SK-N-SH treated with all-trans-retinoic acid at 6 μM for 48 hours (cell line): Measurements from ENCODE around the gene NUP210.

Experiments used
- ZFP3 ChIP-seq: fragments of 250-450 bp; sonication (Bioruptor Pico); IDR thresholded peaks from 2 replicates; pipeline ENCODE4 v1.5.0; 2020; ENCODE audit warnings: mild to moderate bottlenecking, moderate library complexity
- ZNF565 ChIP-seq: fragments of 450-650 bp; formaldehyde crosslinking; conservative IDR thresholded peaks from 2 replicates; pipeline ENCODE4 v1.5.0; 2020; ENCODE audit warnings: low read depth, mild to moderate bottlenecking, moderate library complexity
- ZNF70 ChIP-seq: fragments of 450-650 bp; formaldehyde crosslinking; IDR thresholded peaks from 2 replicates; pipeline ENCODE4 v1.5.0; 2020; ENCODE audit warnings: mild to moderate bottlenecking, moderate library complexity
- ZNF8 ChIP-seq: fragments of 450-650 bp; formaldehyde crosslinking; IDR thresholded peaks from 2 replicates; pipeline ENCODE4 v1.5.0; 2020; ENCODE audit warnings: mild to moderate bottlenecking, moderate library complexity
- TF ChIP-seq, protein P1 (sequence below): fragments of 250-450 bp; sonication (Bioruptor Pico); IDR thresholded peaks from 2 replicates; pipeline ENCODE4 v1.5.1; 2020; ENCODE audit warnings: low read depth, mild to moderate bottlenecking, moderate library complexity

DNA sequence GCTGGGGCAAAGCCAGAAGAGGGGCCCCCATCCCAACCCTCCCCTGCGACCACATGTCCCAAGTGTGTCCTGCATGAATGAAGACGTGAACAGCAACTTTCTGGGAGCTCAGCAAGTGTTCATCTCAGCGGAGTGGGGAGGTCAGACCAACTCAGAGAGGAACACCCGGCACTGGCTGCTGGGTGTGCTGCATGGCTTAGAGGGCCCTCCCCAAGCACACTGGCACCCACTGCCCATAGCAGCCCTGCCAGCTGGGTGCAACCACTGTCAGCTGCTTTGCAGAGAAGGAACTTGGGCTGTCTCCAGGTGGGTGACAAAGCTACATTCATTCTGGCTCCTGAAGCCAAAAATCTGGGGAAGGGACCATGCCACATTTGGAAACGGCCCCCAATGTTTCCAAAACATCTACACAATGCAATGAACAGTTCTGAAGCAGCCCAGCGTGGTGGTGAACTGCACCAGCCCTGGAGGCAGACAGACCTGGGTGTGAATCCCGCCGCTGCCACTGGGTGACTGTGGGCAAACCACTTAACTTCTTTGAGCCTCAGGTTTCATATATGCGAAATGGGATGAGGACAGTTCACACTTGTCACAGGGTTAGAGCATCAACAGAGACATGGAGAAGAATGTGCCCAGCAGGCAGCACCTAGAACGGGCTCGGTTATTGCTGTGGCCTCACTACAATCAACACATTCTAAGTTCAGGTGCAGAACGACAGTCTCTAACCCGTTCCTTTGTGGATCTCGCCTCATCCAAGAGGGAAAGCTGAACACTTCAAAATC lies 145.4 kb downstream of the NUP210 start:
- no peak for TF ChIP-seq ZNF8 (CRISPR knock-in tag)
- TF ChIP-seq ZNF70 (CRISPR knock-in tag), result no peak
- no peak for TF ChIP-seq ZFP3
- TF ChIP-seq ZNF565 (CRISPR knock-in tag), result no peak
- TF ChIP-seq, protein P1, sequence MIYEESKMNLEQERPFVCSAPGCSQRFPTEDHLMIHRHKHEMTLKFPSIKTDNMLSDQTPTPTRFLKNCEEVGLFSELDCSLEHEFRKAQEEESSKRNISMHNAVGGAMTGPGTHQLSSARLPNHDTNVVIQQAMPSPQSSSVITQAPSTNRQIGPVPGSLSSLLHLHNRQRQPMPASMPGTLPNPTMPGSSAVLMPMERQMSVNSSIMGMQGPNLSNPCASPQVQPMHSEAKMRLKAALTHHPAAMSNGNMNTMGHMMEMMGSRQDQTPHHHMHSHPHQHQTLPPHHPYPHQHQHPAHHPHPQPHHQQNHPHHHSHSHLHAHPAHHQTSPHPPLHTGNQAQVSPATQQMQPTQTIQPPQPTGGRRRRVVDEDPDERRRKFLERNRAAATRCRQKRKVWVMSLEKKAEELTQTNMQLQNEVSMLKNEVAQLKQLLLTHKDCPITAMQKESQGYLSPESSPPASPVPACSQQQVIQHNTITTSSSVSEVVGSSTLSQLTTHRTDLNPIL (CRISPR knock-in tag), result no peak
